GM12801 (cell line): Measurements from ENCODE around the gene SHKBP1.

Experiments used
- CTCF ChIP-seq: IDR thresholded peaks from one replicate; pipeline ENCODE4 v1.5.1; 2011; ENCODE audit warnings: control low read depth; ENCODE audit not compliant: insufficient read length; ENCODE audit errors: extremely low read depth

Gene SHKBP1

GRCh38 chr19:40621966-40622772 lies 45.5 kb downstream of the SHKBP1 start:
- TF ChIP-seq CTCF = no peak

- TF ChIP-seq CTCF = no peak
Observed at GRCh38 chr19:40622773-40623075, 46.1 kb downstream of the SHKBP1 start.

DNA sequence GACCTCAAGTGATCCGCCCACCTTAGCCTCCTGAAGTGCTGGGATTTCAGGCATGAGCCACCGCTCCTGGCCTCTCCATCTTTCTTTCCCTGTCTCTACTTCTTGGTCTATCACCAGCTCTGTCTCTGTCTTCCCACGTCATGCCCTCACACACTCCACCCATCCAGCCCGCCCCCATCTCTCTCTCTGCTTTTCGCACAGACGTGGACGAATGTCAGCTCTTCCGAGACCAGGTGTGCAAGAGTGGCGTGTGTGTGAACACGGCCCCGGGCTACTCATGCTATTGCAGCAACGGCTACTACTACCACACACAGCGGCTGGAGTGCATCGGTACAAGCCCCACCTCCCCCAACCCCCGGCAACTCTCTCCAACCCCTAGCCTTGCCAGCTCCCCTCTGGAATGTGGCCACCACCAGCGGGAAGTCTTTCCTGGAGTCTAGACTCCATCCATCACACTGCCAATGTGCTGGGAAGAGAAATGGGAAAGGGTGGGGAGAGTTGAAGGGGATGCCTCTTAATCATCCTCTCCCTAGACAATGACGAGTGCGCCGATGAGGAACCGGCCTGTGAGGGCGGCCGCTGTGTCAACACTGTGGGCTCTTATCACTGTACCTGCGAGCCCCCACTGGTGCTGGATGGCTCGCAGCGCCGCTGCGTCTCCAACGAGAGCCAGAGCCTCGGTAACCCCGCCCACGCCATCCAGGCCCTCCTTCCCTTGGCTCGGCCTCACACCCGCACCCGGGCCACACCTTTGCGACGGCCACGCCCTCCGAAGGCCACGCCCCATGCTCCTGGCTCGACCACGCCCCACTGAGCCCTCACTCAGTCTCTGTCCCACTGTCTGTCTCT lies 47.0 kb downstream of the SHKBP1 start:
- no peak for TF ChIP-seq CTCF

DNA sequence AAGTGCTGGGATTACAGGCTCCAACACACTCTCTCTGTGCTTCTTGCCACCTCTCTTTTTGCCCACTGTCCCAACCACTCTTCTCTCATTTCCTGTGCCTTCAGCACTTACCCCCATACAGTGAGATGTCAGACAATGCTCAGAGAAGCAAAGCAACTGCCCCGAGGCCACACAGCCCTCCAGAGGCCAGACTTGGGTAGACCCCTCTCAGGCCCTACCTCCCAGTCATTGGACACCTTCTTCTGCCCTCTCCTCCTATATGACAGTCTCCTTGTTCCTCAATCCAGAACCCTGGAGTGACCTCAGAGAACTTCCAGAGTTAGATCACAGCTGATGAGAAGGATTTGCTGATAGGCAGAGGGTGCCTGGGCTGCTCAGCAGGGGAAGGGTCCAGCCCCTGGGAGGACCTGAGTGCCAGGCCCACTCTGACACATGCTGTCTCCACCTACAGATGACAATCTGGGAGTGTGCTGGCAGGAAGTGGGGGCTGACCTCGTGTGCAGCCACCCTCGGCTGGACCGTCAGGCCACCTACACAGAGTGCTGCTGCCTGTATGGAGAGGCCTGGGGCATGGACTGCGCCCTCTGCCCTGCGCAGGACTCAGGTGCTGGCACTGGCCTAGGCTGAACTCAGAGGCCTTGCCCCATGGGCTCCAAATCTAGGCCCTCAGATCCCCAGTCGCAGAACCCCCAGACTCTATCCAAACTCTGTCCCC lies 48.9 kb downstream of the SHKBP1 start:
- TF ChIP-seq CTCF = no peak

DNA sequence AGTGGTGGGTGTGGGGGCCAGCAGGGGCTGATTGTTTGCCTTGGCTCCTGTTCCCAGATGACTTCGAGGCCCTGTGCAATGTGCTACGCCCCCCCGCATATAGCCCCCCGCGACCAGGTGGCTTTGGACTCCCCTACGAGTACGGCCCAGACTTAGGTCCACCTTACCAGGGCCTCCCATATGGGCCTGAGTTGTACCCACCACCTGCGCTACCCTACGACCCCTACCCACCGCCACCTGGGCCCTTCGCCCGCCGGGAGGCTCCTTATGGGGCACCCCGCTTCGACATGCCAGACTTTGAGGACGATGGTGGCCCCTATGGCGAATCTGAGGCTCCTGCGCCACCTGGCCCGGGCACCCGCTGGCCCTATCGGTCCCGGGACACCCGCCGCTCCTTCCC lies 50.2 kb downstream of the SHKBP1 start:
- TF ChIP-seq CTCF = no peak

- TF ChIP-seq CTCF = no peak
Observed at GRCh38 chr19:40627486-40628279, 51.0 kb downstream of the SHKBP1 start.
